Neural progenitor cell (in vitro differentiated cells): ENCODE data around the gene DIS3L2. TPM values are rescaled to one million over a fixed set of nuclear protein-coding genes. Genes with fewer than 3 reads are reported as not detected.
"Not testable (repeated sequence)": the region's sequence is repeated elsewhere in the genome, so short reads cannot be mapped to it uniquely, and the experiment has no call there.

ENCODE experiments used
- DNase-seq: peaks from one replicate; pipeline ENCODE4 v3.0.0-alpha.2; 2016; ENCODE audit warnings: low spot score
- H2AFZ ChIP-seq: fragments of 200-600 bp; sonication (generic); replicated peaks from 2 replicates; pipeline ENCODE4 v1.6.1; 2016; ENCODE audit warnings: antibody characterized with exemption
- H3F3A ChIP-seq: fragments of 200-600 bp; sonication (generic); 2 replicates; pipeline ENCODE4 v1.6.1; 2016; ENCODE audit warnings: antibody characterized with exemption, low read depth
- H3K27ac ChIP-seq: fragments of 200-600 bp; sonication (generic); 2 replicates; pipeline ENCODE4 v1.5.1; 2016; ENCODE audit warnings: mild to moderate bottlenecking
- H3K27me3 ChIP-seq: fragments of 200-600 bp; sonication (generic); 2 replicates; pipeline ENCODE4 v1.6.1; 2016; ENCODE audit warnings: mild to moderate bottlenecking, moderate library complexity
- H3K36me3 ChIP-seq: fragments of 200-600 bp; sonication (generic); 2 replicates; pipeline ENCODE4 v1.5.1; 2016
- H3K4me1 ChIP-seq: fragments of 200-600 bp; sonication (generic); 2 replicates; pipeline ENCODE4 v1.6.1; 2016; ENCODE audit warnings: mixed run types
- H3K4me2 ChIP-seq: fragments of 200-600 bp; sonication (generic); 2 replicates; pipeline ENCODE4 v1.6.1; 2016
- H3K4me3 ChIP-seq: fragments of 200-600 bp; sonication (generic); 2 replicates; pipeline ENCODE4 v1.5.1; 2016
- H3K79me2 ChIP-seq: fragments of 200-600 bp; sonication (generic); 2 replicates; pipeline ENCODE4 v1.6.1; 2016; ENCODE audit warnings: low read depth
- H3K9ac ChIP-seq: fragments of 200-600 bp; sonication (generic); 2 replicates; pipeline ENCODE4 v1.6.1; 2016
- H3K9me3 ChIP-seq: fragments of 200-600 bp; sonication (generic); 2 replicates; pipeline ENCODE4 v1.5.1; 2016; ENCODE audit warnings: low read depth
- H4K20me1 ChIP-seq: fragments of 200-600 bp; sonication (generic); 2 replicates; pipeline ENCODE4 v1.6.1; 2016; ENCODE audit warnings: low read depth
- H3K27ac Mint-ChIP-seq: 3 replicates; pipeline ENCODE4 v1.8.0; 2021; ENCODE audit warnings: mixed read lengths
- H3K27me3 Mint-ChIP-seq: 2 replicates; pipeline ENCODE4 v1.8.0; 2022; ENCODE audit warnings: low read depth, mild to moderate bottlenecking, inconsistent platforms, moderate library complexity, mixed read lengths; ENCODE audit not compliant: insufficient read depth
- H3K36me3 Mint-ChIP-seq: 3 replicates; pipeline ENCODE4 v1.8.0; 2021; ENCODE audit warnings: mixed read lengths
- H3K4me1 Mint-ChIP-seq: 3 replicates; pipeline ENCODE4 v1.8.0; 2021; ENCODE audit warnings: mixed read lengths
- H3K4me3 Mint-ChIP-seq: 3 replicates; pipeline ENCODE4 v1.8.0; 2021; ENCODE audit warnings: mild to moderate bottlenecking, moderate library complexity, mixed read lengths
- H3K9me3 Mint-ChIP-seq: 3 replicates; pipeline ENCODE4 v1.8.0; 2020; ENCODE audit warnings: mixed read lengths
- EZH2 ChIP-seq: fragments of 200-600 bp; sonication (generic); IDR thresholded peaks from 2 replicates; pipeline ENCODE4 v1.6.1; 2017; ENCODE audit warnings: antibody characterized with exemption, mild to moderate bottlenecking, moderate library complexity
- EZH2phosphoT487 ChIP-seq: fragments of 200-600 bp; sonication (generic); IDR thresholded peaks from 2 replicates; pipeline ENCODE4 v1.6.1; 2017; ENCODE audit warnings: antibody characterized with exemption
- total RNA-seq: library from RNA; depleted of rRNA; stranded (reverse); fragments of >200 nt; gene quantifications from 2 replicates; pipeline ENCODE4 v1.2.3, GENCODE V29; 2015; ENCODE audit warnings: low replicate concordance
- TF ChIP-seq, protein P1 (sequence below): fragments of 200-600 bp; sonication (generic); IDR thresholded peaks from 2 replicates; pipeline ENCODE4 v1.5.1; 2017; ENCODE audit warnings: antibody characterized with exemption, mild to moderate bottlenecking

DIS3L2 gene
- total RNA-seq, 1 donor from 2014 or later: 23.2 TPM

DNA sequence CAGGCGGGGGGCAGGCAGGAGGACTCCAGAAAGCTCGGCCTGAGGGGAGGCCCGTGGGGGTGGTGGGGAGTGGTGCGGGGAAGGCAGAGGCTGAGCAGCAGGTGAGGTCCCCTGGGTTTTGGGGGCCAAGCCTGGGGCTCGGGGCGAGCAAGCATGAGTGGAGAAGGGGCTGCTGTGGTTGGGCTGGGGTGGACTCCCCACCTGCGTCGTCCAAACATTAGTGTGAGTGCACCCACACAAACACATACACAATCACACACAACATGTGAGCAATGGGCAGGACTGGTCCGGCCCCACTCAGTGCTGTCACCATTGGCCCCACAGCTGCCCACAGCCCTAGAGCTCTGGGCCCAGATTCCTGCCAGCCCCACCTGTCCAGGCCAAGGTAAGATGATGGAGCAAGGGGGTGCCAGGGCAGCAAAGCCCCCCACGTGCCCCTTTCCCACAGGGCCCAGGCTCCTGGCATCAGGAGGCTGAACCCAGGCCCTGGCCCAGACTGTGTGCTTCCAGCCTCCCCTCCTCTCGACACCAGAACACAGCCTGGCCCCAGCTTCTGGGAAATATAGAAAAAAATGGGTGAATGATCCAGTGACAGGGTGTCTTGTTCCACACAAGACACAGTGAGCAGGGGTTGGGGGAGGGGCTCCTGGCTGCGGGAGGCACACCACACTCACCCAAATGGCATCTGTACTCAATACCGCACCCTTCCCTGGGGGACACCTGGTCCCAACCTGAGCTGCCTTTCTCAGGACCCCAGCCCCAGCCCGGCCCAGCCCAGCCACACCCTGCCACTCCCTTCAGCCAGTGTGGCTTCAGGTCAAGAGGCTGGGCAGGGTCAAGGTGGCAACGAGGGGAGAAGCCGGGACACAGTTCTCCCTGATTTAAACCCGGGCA lies 416.6 kb downstream of the DIS3L2 start:
- Histone ChIP-seq H3K4me1 (no peaks in the 10 kb centered on the region), H3K27ac (no peak overlapping the region), H3K9ac (no peak overlapping the region), H3K9me3 (no peaks in the 10 kb centered on the region), H3K4me3 (no peak overlapping the region), H3K4me2 (no peak overlapping the region), H4K20me1 (no peaks in the 10 kb centered on the region), H3F3A (peaks cover 11% of the 10 kb centered on the region), H2AFZ (no peak overlapping the region), H3K36me3 (no peaks in the 10 kb centered on the region), H3K79me2 (no peaks in the 10 kb centered on the region), H3K27me3 (peaks cover 9% of the 10 kb centered on the region)
- H3K9me3 Mint-ChIP-seq: no peaks in the 10 kb centered on the region
- DNase-seq: no peak
- no peak overlapping the region for H3K27ac Mint-ChIP-seq
- H3K36me3 Mint-ChIP-seq: no peaks in the 10 kb centered on the region
- H3K4me3 Mint-ChIP-seq: no peak overlapping the region
- H3K4me1 Mint-ChIP-seq: peaks cover 6% of the 10 kb centered on the region
- H3K27me3 Mint-ChIP-seq: peaks cover 15% of the 10 kb centered on the region
- TF ChIP-seq, protein P1, sequence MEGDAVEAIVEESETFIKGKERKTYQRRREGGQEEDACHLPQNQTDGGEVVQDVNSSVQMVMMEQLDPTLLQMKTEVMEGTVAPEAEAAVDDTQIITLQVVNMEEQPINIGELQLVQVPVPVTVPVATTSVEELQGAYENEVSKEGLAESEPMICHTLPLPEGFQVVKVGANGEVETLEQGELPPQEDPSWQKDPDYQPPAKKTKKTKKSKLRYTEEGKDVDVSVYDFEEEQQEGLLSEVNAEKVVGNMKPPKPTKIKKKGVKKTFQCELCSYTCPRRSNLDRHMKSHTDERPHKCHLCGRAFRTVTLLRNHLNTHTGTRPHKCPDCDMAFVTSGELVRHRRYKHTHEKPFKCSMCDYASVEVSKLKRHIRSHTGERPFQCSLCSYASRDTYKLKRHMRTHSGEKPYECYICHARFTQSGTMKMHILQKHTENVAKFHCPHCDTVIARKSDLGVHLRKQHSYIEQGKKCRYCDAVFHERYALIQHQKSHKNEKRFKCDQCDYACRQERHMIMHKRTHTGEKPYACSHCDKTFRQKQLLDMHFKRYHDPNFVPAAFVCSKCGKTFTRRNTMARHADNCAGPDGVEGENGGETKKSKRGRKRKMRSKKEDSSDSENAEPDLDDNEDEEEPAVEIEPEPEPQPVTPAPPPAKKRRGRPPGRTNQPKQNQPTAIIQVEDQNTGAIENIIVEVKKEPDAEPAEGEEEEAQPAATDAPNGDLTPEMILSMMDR: no peak
- TF ChIP-seq EZH2: no peak
- no peak for TF ChIP-seq EZH2phosphoT487

DNA sequence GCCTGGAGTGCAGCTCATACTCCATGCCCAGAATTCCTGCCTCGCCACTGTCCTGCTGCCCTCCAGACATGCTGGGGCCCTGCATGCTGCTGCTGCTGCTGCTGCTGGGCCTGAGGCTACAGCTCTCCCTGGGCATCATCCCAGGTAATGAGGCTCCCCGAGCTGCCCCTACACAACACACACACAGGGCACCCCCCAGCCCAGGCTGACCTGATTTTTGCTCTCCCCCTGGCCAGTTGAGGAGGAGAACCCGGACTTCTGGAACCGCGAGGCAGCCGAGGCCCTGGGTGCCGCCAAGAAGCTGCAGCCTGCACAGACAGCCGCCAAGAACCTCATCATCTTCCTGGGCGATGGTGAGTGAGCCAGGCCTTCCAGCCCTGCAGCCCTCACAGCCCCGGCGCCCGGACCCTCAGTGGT lies 417.2 kb downstream of the DIS3L2 start, which contains the start of gene ALPP:
Gene ALPP (plus strand): TSS at position 17 of the 417 bp plus-strand sequence. CDS start 52 bp downstream, at position 69.
- not testable (repeated sequence) for H3K27ac Mint-ChIP-seq, H4K20me1 ChIP-seq, H3K36me3 Mint-ChIP-seq, H3K9me3 ChIP-seq, H3K9me3 Mint-ChIP-seq, H3K4me3 Mint-ChIP-seq, H3K4me3 ChIP-seq, H3K4me1 Mint-ChIP-seq, H3K79me2 ChIP-seq, H2AFZ ChIP-seq, H3K4me1 ChIP-seq, H3K4me2 ChIP-seq, H3K36me3 ChIP-seq, H3K9ac ChIP-seq, H3K27ac ChIP-seq, DNase-seq
- H3K27me3 Mint-ChIP-seq: peaks cover 18% of the 10 kb centered on the region
- H3F3A ChIP-seq: peaks cover 11% of the 10 kb centered on the region
- peaks cover 14% of the 10 kb centered on the region for H3K27me3 ChIP-seq

DNA sequence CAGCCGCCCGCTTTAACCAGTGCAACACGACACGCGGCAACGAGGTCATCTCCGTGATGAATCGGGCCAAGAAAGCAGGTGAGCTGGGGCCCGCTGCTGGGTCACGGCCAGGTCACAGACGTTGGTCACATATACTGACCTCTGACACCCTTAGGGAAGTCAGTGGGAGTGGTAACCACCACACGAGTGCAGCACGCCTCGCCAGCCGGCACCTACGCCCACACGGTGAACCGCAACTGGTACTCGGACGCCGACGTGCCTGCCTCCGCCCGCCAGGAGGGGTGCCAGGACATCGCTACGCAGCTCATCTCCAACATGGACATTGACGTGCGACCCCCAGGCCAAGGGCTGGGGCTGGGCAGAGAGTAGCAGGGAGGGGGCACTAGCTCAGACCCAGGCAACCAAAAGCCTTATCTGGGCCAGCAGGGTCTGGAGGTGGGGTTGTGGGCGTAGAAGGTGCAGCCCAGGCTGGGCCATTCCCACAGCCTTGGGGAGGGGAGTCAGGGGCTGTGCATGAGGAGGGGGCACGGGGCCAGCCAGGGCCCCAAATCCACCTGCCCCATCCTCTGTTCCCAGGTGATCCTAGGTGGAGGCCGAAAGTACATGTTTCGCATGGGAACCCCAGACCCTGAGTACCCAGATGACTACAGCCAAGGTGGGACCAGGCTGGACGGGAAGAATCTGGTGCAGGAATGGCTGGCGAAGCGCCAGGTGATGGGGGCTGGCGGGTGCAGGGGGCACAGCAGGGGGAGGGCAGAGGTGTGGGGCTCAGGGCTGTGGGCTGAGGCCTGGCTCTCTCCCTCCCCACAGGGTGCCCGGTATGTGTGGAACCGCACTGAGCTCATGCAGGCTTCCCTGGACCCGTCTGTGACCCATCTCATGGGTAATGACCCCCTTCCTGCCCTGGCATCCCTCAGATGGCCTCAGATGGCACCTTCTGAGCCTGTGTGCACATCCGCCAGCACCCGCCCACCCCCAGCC lies 418.4 kb downstream of the DIS3L2 start:
- H3K4me3 ChIP-seq, H4K20me1 ChIP-seq, H3K4me1 Mint-ChIP-seq, H3K27ac ChIP-seq, H3K79me2 ChIP-seq, H3K9me3 ChIP-seq, H3K27ac Mint-ChIP-seq, H3K4me3 Mint-ChIP-seq, H3K4me2 ChIP-seq, H3K9me3 Mint-ChIP-seq, H2AFZ ChIP-seq, H3K4me1 ChIP-seq, H3K36me3 Mint-ChIP-seq, H3K36me3 ChIP-seq, DNase-seq, H3K9ac ChIP-seq, H3F3A ChIP-seq: not testable (repeated sequence)
- peaks cover 26% of the 10 kb centered on the region for H3K27me3 ChIP-seq
- peaks cover 25% of the 10 kb centered on the region for H3K27me3 Mint-ChIP-seq

DNA sequence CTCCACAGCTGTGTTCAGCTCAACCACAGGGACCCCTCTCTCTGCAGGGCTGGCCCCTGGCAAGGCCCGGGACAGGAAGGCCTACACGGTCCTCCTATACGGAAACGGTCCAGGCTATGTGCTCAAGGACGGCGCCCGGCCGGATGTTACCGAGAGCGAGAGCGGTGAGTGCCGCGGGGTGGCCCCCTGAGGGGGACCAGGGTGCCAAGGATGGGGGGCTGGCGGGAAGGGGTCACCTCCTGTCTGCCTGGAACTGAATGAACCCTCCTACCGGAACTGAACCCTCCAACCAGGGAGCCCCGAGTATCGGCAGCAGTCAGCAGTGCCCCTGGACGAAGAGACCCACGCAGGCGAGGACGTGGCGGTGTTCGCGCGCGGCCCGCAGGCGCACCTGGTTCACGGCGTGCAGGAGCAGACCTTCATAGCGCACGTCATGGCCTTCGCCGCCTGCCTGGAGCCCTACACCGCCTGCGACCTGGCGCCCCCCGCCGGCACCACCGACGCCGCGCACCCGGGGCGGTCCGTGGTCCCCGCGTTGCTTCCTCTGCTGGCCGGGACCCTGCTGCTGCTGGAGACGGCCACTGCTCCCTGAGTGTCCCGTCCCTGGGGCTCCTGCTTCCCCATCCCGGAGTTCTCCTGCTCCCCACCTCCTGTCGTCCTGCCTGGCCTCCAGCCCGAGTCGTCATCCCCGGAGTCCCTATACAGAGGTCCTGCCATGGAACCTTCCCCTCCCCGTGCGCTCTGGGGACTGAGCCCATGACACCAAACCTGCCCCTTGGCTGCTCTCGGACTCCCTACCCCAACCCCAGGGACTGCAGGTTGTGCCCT lies 419.9 kb downstream of the DIS3L2 start:
- not testable (repeated sequence) for H3K36me3 Mint-ChIP-seq, H3K4me1 Mint-ChIP-seq, H4K20me1 ChIP-seq, H3K36me3 ChIP-seq, H3K4me2 ChIP-seq, H2AFZ ChIP-seq, H3F3A ChIP-seq, H3K27ac Mint-ChIP-seq, H3K27ac ChIP-seq, H3K9me3 Mint-ChIP-seq, H3K79me2 ChIP-seq, H3K9me3 ChIP-seq, H3K9ac ChIP-seq, H3K4me3 Mint-ChIP-seq, DNase-seq, H3K4me1 ChIP-seq, H3K4me3 ChIP-seq
- H3K27me3 Mint-ChIP-seq: peaks cover 40% of the 10 kb centered on the region
- H3K27me3 ChIP-seq: peaks cover 41% of the 10 kb centered on the region
